Neural progenitor cell (in vitro differentiated cells): ENCODE data around the gene TPTE2. TPM values are rescaled to one million over a fixed set of nuclear protein-coding genes. Genes with fewer than 3 reads are reported as not detected.

Experiments used
- DNase-seq: peaks from one replicate; pipeline ENCODE4 v3.0.0-alpha.2; 2016; ENCODE audit warnings: low spot score
- H2AFZ ChIP-seq: fragments of 200-600 bp; sonication (generic); replicated peaks from 2 replicates; pipeline ENCODE4 v1.6.1; 2016; ENCODE audit warnings: antibody characterized with exemption
- H3F3A ChIP-seq: fragments of 200-600 bp; sonication (generic); 2 replicates; pipeline ENCODE4 v1.6.1; 2016; ENCODE audit warnings: antibody characterized with exemption, low read depth
- H3K27ac ChIP-seq: fragments of 200-600 bp; sonication (generic); 2 replicates; pipeline ENCODE4 v1.5.1; 2016; ENCODE audit warnings: mild to moderate bottlenecking
- H3K27me3 ChIP-seq: fragments of 200-600 bp; sonication (generic); 2 replicates; pipeline ENCODE4 v1.6.1; 2016; ENCODE audit warnings: mild to moderate bottlenecking, moderate library complexity
- H3K36me3 ChIP-seq: fragments of 200-600 bp; sonication (generic); 2 replicates; pipeline ENCODE4 v1.5.1; 2016
- H3K4me1 ChIP-seq: fragments of 200-600 bp; sonication (generic); 2 replicates; pipeline ENCODE4 v1.6.1; 2016; ENCODE audit warnings: mixed run types
- H3K4me2 ChIP-seq: fragments of 200-600 bp; sonication (generic); 2 replicates; pipeline ENCODE4 v1.6.1; 2016
- H3K4me3 ChIP-seq: fragments of 200-600 bp; sonication (generic); 2 replicates; pipeline ENCODE4 v1.5.1; 2016
- H3K79me2 ChIP-seq: fragments of 200-600 bp; sonication (generic); 2 replicates; pipeline ENCODE4 v1.6.1; 2016; ENCODE audit warnings: low read depth
- H3K9ac ChIP-seq: fragments of 200-600 bp; sonication (generic); 2 replicates; pipeline ENCODE4 v1.6.1; 2016
- H3K9me3 ChIP-seq: fragments of 200-600 bp; sonication (generic); 2 replicates; pipeline ENCODE4 v1.5.1; 2016; ENCODE audit warnings: low read depth
- H4K20me1 ChIP-seq: fragments of 200-600 bp; sonication (generic); 2 replicates; pipeline ENCODE4 v1.6.1; 2016; ENCODE audit warnings: low read depth
- H3K27ac Mint-ChIP-seq: 3 replicates; pipeline ENCODE4 v1.8.0; 2021; ENCODE audit warnings: mixed read lengths
- H3K27me3 Mint-ChIP-seq: 2 replicates; pipeline ENCODE4 v1.8.0; 2022; ENCODE audit warnings: low read depth, mild to moderate bottlenecking, inconsistent platforms, moderate library complexity, mixed read lengths; ENCODE audit not compliant: insufficient read depth
- H3K36me3 Mint-ChIP-seq: 3 replicates; pipeline ENCODE4 v1.8.0; 2021; ENCODE audit warnings: mixed read lengths
- H3K4me1 Mint-ChIP-seq: 3 replicates; pipeline ENCODE4 v1.8.0; 2021; ENCODE audit warnings: mixed read lengths
- H3K4me3 Mint-ChIP-seq: 3 replicates; pipeline ENCODE4 v1.8.0; 2021; ENCODE audit warnings: mild to moderate bottlenecking, moderate library complexity, mixed read lengths
- H3K9me3 Mint-ChIP-seq: 3 replicates; pipeline ENCODE4 v1.8.0; 2020; ENCODE audit warnings: mixed read lengths
- CTCF ChIP-seq: fragments of 200-600 bp; sonication (generic); IDR thresholded peaks from 2 replicates; pipeline ENCODE4 v1.5.1; 2017; ENCODE audit warnings: antibody characterized with exemption, mild to moderate bottlenecking
- EZH2 ChIP-seq: fragments of 200-600 bp; sonication (generic); IDR thresholded peaks from 2 replicates; pipeline ENCODE4 v1.6.1; 2017; ENCODE audit warnings: antibody characterized with exemption, mild to moderate bottlenecking, moderate library complexity
- EZH2phosphoT487 ChIP-seq: fragments of 200-600 bp; sonication (generic); IDR thresholded peaks from 2 replicates; pipeline ENCODE4 v1.6.1; 2017; ENCODE audit warnings: antibody characterized with exemption
- total RNA-seq: library from RNA; depleted of rRNA; stranded (reverse); fragments of >200 nt; gene quantifications from 2 replicates; pipeline ENCODE4 v1.2.3, GENCODE V29; 2015; ENCODE audit warnings: low replicate concordance

The TPTE2 gene
- total RNA-seq, 1 donor from 2014 or later, result 0.17 TPM

DNA sequence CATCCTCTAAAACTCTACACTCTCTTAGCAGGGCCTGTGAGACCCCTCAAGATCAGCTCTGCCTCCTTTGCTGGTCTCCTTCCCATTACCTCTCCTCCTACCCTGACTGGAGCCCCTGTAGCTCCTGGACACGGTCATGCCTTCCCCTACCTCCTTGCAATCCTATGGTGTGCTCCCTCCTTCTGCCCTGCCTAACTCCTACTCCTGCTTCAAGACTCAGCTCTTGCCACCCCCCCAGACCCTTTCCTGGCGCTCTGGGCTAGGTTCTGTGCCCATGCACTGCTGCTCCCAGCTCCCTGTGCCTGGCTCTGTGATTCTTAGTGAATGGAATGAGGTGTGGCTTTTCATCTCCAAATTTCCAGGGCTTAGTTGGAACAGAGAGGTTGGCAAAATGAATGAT, 28.0 kb upstream of the TPTE2 start:
- peaks cover 5% of the 10 kb centered on the region for H3K9me3 Mint-ChIP-seq

GRCh38 chr13:19587635-19588300, 26.4 kb upstream of the TPTE2 start:
- Mint-ChIP-seq H3K4me3 (no peak overlapping the region), H3K9me3 (peaks cover 5% of the 10 kb centered on the region), H3K36me3 (no peaks in the 10 kb centered on the region), H3K27me3 (peaks cover 5% of the 10 kb centered on the region), H3K27ac (no peak overlapping the region), H3K4me1 (peaks cover 3% of the 10 kb centered on the region)
- no peaks in the 10 kb centered on the region for H4K20me1 ChIP-seq
- H3K79me2 ChIP-seq, result no peaks in the 10 kb centered on the region
- H3K9ac ChIP-seq, result no peak overlapping the region
- no peak overlapping the region for H3K4me3 ChIP-seq
- H3K4me1 ChIP-seq, result no peaks in the 10 kb centered on the region
- H3K36me3 ChIP-seq, result no peaks in the 10 kb centered on the region
- H2AFZ ChIP-seq, result no peak overlapping the region
- no peak overlapping the region for H3K27ac ChIP-seq
- no peaks in the 10 kb centered on the region for H3F3A ChIP-seq
- no peak overlapping the region for H3K4me2 ChIP-seq
- no peaks in the 10 kb centered on the region for H3K27me3 ChIP-seq
- DNase-seq, result no peak
- TF ChIP-seq CTCF (peak; percentile 26), EZH2 (no peak)
- H3K9me3 ChIP-seq, result no peaks in the 10 kb centered on the region

More for the DNA sequence above, 28.0 kb upstream of the TPTE2 start:
- no peaks in the 10 kb centered on the region for H3K27me3 ChIP-seq
- Mint-ChIP-seq H3K27ac (no peak overlapping the region), H3K4me3 (no peak overlapping the region), H3K36me3 (no peaks in the 10 kb centered on the region), H3K4me1 (peaks cover 3% of the 10 kb centered on the region), H3K27me3 (peaks cover 5% of the 10 kb centered on the region)
- H3K4me1 ChIP-seq, result no peaks in the 10 kb centered on the region
- H3K4me2 ChIP-seq, result no peak overlapping the region
- TF ChIP-seq CTCF, result no peak
- H3K4me3 ChIP-seq, result no peak overlapping the region
- H4K20me1 ChIP-seq, result no peaks in the 10 kb centered on the region
- no peaks in the 10 kb centered on the region for H3K36me3 ChIP-seq
- no peaks in the 10 kb centered on the region for H3F3A ChIP-seq
- H3K27ac ChIP-seq, result no peak overlapping the region
- H2AFZ ChIP-seq, result no peak overlapping the region
- no peaks in the 10 kb centered on the region for H3K9me3 ChIP-seq
- no peaks in the 10 kb centered on the region for H3K79me2 ChIP-seq
- H3K9ac ChIP-seq, result no peak overlapping the region
- DNase-seq, result no peak

DNA sequence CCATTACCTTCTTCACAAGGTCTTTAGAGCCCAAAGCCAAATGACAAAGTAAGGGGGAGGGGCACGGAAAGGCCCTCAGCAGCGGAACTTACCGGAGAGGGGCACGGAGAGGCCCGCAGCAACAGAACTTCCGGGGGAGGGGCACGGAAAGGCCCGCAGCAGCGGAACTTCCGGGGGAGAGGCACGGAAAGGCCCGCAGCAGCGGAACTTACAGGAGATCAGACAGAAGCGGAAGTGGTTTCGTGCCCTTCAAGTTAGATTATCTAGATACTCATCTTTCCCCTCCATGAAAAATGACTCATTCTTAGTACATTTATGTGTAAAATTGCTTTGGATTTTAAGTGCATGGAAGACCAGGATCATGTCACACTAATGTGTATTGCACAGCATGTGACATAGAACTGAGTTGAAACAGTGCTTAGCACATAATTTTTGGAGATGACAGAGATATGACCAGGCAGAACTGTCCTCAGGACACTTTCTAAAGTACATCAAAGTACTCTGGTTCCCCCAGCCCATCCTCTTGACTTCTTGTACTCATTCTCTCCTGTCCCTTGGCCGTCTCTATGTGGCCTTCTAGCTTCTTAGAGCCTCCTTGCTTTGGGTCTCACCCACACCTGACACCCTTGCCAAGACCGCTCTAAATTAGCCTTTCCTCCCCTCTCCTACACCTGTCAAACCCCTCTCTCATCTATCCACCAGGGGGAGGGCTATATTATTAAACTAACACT, 25.7 kb upstream of the TPTE2 start:
- no peak overlapping the region for H3K4me3 Mint-ChIP-seq
- no peaks in the 10 kb centered on the region for H4K20me1 ChIP-seq
- H3K27ac ChIP-seq, result no peak overlapping the region
- H3K27ac Mint-ChIP-seq, result no peak overlapping the region
- no peak overlapping the region for H3K9ac ChIP-seq
- no peak overlapping the region for H2AFZ ChIP-seq
- peaks cover 3% of the 10 kb centered on the region for H3K4me1 Mint-ChIP-seq
- H3F3A ChIP-seq, result no peaks in the 10 kb centered on the region
- DNase-seq, result no peak
- no peaks in the 10 kb centered on the region for H3K27me3 ChIP-seq
- peaks cover 5% of the 10 kb centered on the region for H3K27me3 Mint-ChIP-seq
- H3K36me3 Mint-ChIP-seq, result no peaks in the 10 kb centered on the region
- H3K79me2 ChIP-seq, result no peaks in the 10 kb centered on the region
- no peaks in the 10 kb centered on the region for H3K36me3 ChIP-seq
- H3K4me1 ChIP-seq, result no peaks in the 10 kb centered on the region
- H3K9me3 ChIP-seq, result no peaks in the 10 kb centered on the region
- H3K4me3 ChIP-seq, result no peak overlapping the region
- H3K9me3 Mint-ChIP-seq, result peaks cover 5% of the 10 kb centered on the region
- H3K4me2 ChIP-seq, result no peak overlapping the region
- TF ChIP-seq CTCF, result no peak
- no peak for TF ChIP-seq EZH2
- no peak for TF ChIP-seq EZH2phosphoT487
